A549 (cell line): ENCODE results near the gene HOXC12. TPM values are rescaled to one million over a fixed set of nuclear protein-coding genes. Genes with fewer than 3 reads are reported as not detected.

Experiments
- ATAC-seq, 2 experiments: fragments of 200-7000 bp in 1 of 2; fragments of >200 bp in 1 of 2; cut with Nextera tagmentation in 1 of 2; cut with Tn5 transposase in 1 of 2; 3 replicates each; pipeline versions ENCODE4 v1.8.0 to v1.9.1; 2018 to 2020; ENCODE audit warnings: mild to moderate bottlenecking in 1 of 2, moderate library complexity in 1 of 2
- CTCF ChIA-PET: fragments of 300-600 bp; sonication (Branson Sonifier 250); formaldehyde crosslinking; extraction: SDS; loops from one replicate; lab custom pipeline; 2021; ENCODE audit warnings: antibody characterized with exemption, inconsistent platforms; lab: Yijun Ruan, JAX
- POLR2A ChIA-PET: fragments of 350-600 bp; formaldehyde crosslinking; extraction: SDS; loops from one replicate; lab custom pipeline; 2021; ENCODE audit warnings: antibody characterized with exemption, inconsistent platforms; lab: Yijun Ruan, JAX
- DNase-seq, 2 experiments: peaks; one replicate each; pipeline versions ENCODE4 v3.0.0 to v3.0.0-alpha.2; 2011 to 2016; ENCODE audit warnings: low read depth in 1 of 2, low spot score in 1 of 2
- FAIRE-seq: peaks from 2 replicates; lab custom pipeline; 2011; peaks lifted over from hg19 to GRCh38; lab: Jason Lieb, UNC
- H3K27ac ChIP-seq, 2 experiments: fragments of >200 bp; sonication (Bioruptor Twin); formaldehyde crosslinking; 3 replicates each; pipeline ENCODE4 v1.5.1; 2016 to 2017
- H3K4me1 ChIP-seq: fragments of >200 bp; sonication (Bioruptor Twin); formaldehyde crosslinking; 3 replicates; pipeline ENCODE4 v1.6.1; 2016
- H3K4me2 ChIP-seq: fragments of >200 bp; sonication (Bioruptor Twin); formaldehyde crosslinking; 3 replicates; pipeline ENCODE4 v1.6.1; 2016
- H3K4me3 ChIP-seq: fragments of >200 bp; sonication (Bioruptor Twin); formaldehyde crosslinking; 3 replicates; pipeline ENCODE4 v1.5.1; 2016
- H3K9me3 ChIP-seq: fragments of >200 bp; sonication (Bioruptor Twin); formaldehyde crosslinking; 3 replicates; pipeline ENCODE4 v1.6.1; 2016
- CTCF ChIP-seq: fragments of >200 bp; sonication (Bioruptor Twin); formaldehyde crosslinking; IDR thresholded peaks from 3 replicates; pipeline ENCODE4 v1.5.1; 2016
- EHF ChIP-seq: fragments of 250-450 bp; sonication (Bioruptor Pico); IDR thresholded peaks from 2 replicates; pipeline ENCODE4 v1.5.0; 2020; ENCODE audit warnings: mild to moderate bottlenecking
- GATA3 ChIP-seq: IDR thresholded peaks from 2 replicates; pipeline ENCODE4 v1.6.1; 2012; ENCODE audit warnings: borderline replicate concordance
- HES2 ChIP-seq: fragments of >200 bp; sonication (Bioruptor Twin); formaldehyde crosslinking; IDR thresholded peaks from 2 replicates; pipeline ENCODE4 v1.6.1; 2016
- HEYL ChIP-seq: fragments of 250-450 bp; sonication (Bioruptor Pico); IDR thresholded peaks from 2 replicates; pipeline ENCODE4 v1.8.0; 2021; ENCODE audit warnings: mild to moderate bottlenecking, moderate library complexity
- HMGXB4 ChIP-seq: fragments of 250-450 bp; sonication (Bioruptor Pico); IDR thresholded peaks from 2 replicates; pipeline ENCODE4 v1.5.0; 2021; ENCODE audit warnings: mild to moderate bottlenecking, moderate library complexity, borderline replicate concordance
- HOXB13 ChIP-seq: fragments of 250-450 bp; sonication (Bioruptor Pico); IDR thresholded peaks from 2 replicates; pipeline ENCODE4 v1.5.0; 2020; ENCODE audit warnings: low read depth, mild to moderate bottlenecking, moderate library complexity
- JUNB ChIP-seq: fragments of >200 bp; sonication (Bioruptor Twin); formaldehyde crosslinking; IDR thresholded peaks from 2 replicates; pipeline ENCODE4 v1.6.1; 2016
- KDM5A ChIP-seq: fragments of 200-600 bp; sonication (generic); IDR thresholded peaks from 2 replicates; pipeline ENCODE4 v1.6.1; 2016; ENCODE audit warnings: antibody characterized with exemption, mild to moderate bottlenecking
- MAFK ChIP-seq: fragments of 450-650 bp; IDR thresholded peaks from 2 replicates; pipeline ENCODE4 v1.6.1; 2014; ENCODE audit not compliant: partially characterized antibody
- MAZ ChIP-seq: fragments of 150-350 bp; IDR thresholded peaks from 2 replicates; pipeline ENCODE4 v1.6.1; 2014; ENCODE audit warnings: antibody characterized with exemption, low read depth, low read length, borderline replicate concordance
- NFE2L2 ChIP-seq: fragments of 150-350 bp; conservative IDR thresholded peaks from 2 replicates; pipeline ENCODE4 v1.6.1; 2014; ENCODE audit warnings: low read length
- NPAS2 ChIP-seq: fragments of 250-450 bp; sonication (Bioruptor Pico); IDR thresholded peaks from 2 replicates; pipeline ENCODE4 v1.8.0; 2022; ENCODE audit warnings: mild to moderate bottlenecking, moderate library complexity, borderline replicate concordance
- POLR2A ChIP-seq: IDR thresholded peaks from 2 replicates; pipeline ENCODE4 v1.6.1; 2012; ENCODE audit warnings: mild to moderate bottlenecking, low read length
- POLR2AphosphoS2 ChIP-seq: conservative IDR thresholded peaks from 2 replicates; pipeline ENCODE4 v1.6.1; 2012; ENCODE audit warnings: low read length, improper control_type of control experiment, inconsistent platforms
- TP53 ChIP-seq: fragments of 250-450 bp; sonication (Bioruptor Pico); IDR thresholded peaks from 2 replicates; pipeline ENCODE4 v1.5.0; 2021; ENCODE audit warnings: mild to moderate bottlenecking, moderate library complexity
- USF2 ChIP-seq: fragments of 450-650 bp; IDR thresholded peaks from 2 replicates; pipeline ENCODE4 v1.6.1; 2014; ENCODE audit warnings: antibody characterized with exemption
- ZC3H11A ChIP-seq: fragments of 450-650 bp; IDR thresholded peaks from 2 replicates; pipeline ENCODE4 v1.6.1; 2014; ENCODE audit warnings: antibody characterized with exemption, mild to moderate bottlenecking
- ZNF302 ChIP-seq: fragments of 250-450 bp; sonication (Bioruptor Pico); IDR thresholded peaks from 2 replicates; pipeline ENCODE4 v1.9.0; 2021; ENCODE audit warnings: inconsistent platforms, mild to moderate bottlenecking, moderate library complexity
- WGBS: methylation state at CpG from one replicate; pipeline ENCODE4 v1.1.6; 2017; ENCODE audit errors: missing lambda C conversion rate; 5-methylcytosine and 5-hydroxymethylcytosine counted together
- polyA plus RNA-seq, 4 experiments: library from polyadenylated mRNA; depleted of rRNA in 3 of 4; stranded (reverse); fragments of >200 nt; fragmentation: RNase III in 1 of 4; extraction: RNeasy Plus Mini Kit Qiagen cat#74134 plus additional on column Dnase treatment in 1 of 4; gene quantifications; 2 replicates in 3 of 4; 3 replicates in 1 of 4; pipeline ENCODE4 v1.2.3, GENCODE V29; 2011 to 2017

HOXC12 gene
- polyA plus RNA-seq, 2 of the 4 experiments (the other 2 are of a cell fraction): not detected

GRCh38 chr12:53948650-53949593 lies 5.8 kb upstream of the HOXC12 start (continued):
- TF ChIP-seq HMGXB4 (CRISPR knock-in tag): no peak
- TF ChIP-seq MAFK: no peak
- TF ChIP-seq ZNF302 (CRISPR knock-in tag): no peak
- no peak for TF ChIP-seq HEYL (CRISPR knock-in tag)
- no peak for TF ChIP-seq NFE2L2
- no peak for TF ChIP-seq CTCF
- no peak for TF ChIP-seq HES2
- TF ChIP-seq JUNB: no peak
- TF ChIP-seq KDM5A: no peak
- TF ChIP-seq POLR2A: no peak
- TF ChIP-seq ZC3H11A: no peak
- no peak for TF ChIP-seq MAZ
- TF ChIP-seq POLR2AphosphoS2: no peak
- peak; percentile 50; the same call in 1 of the 2 replicates for TF ChIP-seq GATA3
- TF ChIP-seq USF2: no peak

- TF ChIP-seq EHF (no peak), TP53 (CRISPR knock-in tag) (no peak), NPAS2 (no peak), HOXB13 (CRISPR knock-in tag) (no peak)
- DNase-seq: no peak
- ATAC-seq: peak in 1 of 2 experiments; percentile 6; a peak in 3 of 6 replicates
- peak overlapping the region in 1 of 2 experiments; percentile 31; a peak in 2 of 6 replicates for H3K27ac ChIP-seq
- H3K4me3 ChIP-seq: no peak overlapping the region
- POLR2A ChIA-PET: no interaction called here
- H3K9me3 ChIP-seq: no peaks in the 10 kb centered on the region
- no peak for FAIRE-seq
- H3K4me1 ChIP-seq: peaks cover 14% of the 10 kb centered on the region
- 83% methylated on average over 29 of the region's 34 CpGs for WGBS
- CTCF ChIA-PET: interaction anchor here (0.6 to 1.3 kb wide), 6 partner anchors 9 to 206 kb away, joined by 3 read pairs; no protein-coding TSS in a partner anchor
- H3K4me2 ChIP-seq: no peak overlapping the region
Measured at GRCh38 chr12:53949631-53950436, 4.9 kb upstream of the HOXC12 start.
